ENCODE measurements around the gene RBMS3.

GRCh38 chr3:29850641-29851040, 569.8 kb downstream of the RBMS3 start:
- TF ChIP-seq CTCF (IDR thresholded peaks at IDR 0.05) (no peak), POLR2A (IDR thresholded peaks at IDR 0.05) (no peak)
